ENCODE results near the gene FAM47E. TPM values are rescaled to one million over a fixed set of nuclear protein-coding genes. Genes with fewer than 3 reads are reported as not detected.

Gene FAM47E, protein sequence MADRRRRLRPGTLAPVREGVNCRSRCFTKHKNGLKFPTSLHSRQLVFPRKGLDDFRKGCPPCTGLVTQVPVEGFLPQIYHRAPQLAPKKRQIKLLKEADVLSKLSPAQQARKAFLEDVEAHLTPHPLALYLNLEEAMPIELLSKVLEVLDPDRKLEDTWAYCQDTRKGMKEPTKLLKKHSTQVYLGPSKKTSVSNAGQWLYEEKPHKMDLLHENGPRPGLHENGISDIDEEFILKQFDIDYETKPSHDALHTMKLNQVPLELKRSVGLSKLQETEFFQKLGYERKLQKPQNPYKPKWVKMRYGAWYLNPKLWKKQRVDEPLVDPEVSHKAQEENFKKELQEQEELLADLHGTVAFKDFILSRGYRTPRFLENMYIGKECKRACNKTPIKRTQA
- 0.43 TPM in 1 of 2 replicates, not detected in the other for polyA plus RNA-seq (2014; cell fraction: cytosol; rRNA removed)
- polyA plus RNA-seq (2014; cell fraction: nucleus; rRNA removed) = 0.02 and 0.49 TPM in 2 replicates

DNA sequence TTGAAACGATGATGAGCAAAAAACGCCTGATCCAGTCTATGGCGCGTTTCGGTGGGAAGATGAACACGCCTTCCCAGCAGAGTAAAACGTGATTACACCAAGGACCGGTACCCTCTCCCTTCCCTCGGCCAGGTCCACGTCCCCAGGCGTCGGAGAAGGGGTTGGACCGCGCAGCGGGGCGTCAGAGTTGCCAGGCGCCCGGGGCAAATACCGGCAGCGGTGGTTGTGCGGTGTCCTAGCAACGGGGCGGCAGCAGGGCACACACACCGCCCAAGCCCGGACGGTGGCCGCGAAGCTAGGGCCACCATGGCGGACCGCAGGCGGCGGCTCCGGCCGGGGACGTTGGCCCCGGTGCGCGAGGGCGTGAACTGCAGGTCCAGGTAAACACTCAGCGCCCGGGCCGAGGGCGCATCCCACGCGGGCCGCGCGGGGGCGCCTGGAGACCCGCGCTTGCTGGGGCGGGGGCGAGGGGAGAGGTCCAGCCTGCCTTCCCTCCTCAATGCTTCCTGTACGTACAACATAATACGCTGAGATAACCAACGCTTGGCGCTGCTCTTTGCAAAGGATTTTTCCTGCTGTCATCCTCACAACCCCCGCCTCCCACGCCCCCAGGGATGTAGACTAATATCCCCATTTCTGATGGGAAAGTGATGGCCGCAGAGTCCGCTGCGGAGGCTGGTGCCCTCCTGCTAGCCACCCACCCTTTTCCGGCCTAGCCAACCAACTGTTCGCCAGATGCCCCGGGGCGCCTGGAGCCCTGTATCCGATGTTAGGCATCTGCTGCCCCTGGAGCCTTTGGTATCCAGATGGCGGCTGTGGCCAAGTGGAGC lies at the start of gene FAM47E:
Gene FAM47E (plus strand): TSS at position 281 of the 830 bp plus-strand sequence. CDS start 26 bp downstream, at position 307.
- DNase-seq (ENCODE audit: low spot score) = peak; percentile 41

DNA sequence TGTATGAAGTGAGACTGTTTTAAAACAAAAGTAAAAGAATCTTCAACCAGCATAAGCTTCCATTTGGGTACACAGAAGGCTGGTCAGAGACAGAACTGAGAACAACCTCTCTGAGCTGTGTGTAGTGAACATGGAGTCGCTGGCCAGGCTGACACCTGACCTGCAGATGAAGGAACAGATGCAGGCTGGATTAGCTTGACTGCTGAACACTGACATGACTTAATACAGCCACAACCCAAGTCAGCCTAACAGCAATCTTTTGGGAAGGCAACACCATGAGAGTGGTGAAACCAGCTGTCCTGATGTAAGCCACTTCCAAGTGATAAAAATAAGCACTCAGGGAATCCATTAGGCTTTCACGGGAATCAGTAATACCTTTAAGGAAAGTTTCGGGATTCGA lies 48.0 kb upstream of the FAM47E start:
- peak; percentile 6 for DNase-seq (ENCODE audit: low spot score)

DNA sequence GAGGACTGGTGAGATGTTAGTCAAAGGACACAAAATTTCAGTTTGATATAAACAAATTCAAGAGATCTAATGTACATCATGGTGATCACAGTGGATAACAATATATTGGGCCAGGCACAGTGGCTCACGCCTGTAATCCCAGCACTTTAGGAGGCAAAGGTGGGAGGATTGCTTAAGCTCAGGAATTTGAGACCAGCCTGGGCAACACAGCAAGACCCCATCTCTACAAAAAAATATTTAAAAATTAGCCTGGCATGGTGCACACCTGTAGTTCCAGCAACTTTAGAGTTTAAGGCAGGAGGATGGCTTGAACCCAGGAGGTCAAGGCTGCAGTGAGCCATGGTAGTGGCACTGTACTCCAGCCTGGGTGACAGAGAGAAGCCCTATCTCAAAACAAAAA lies 46.6 kb upstream of the FAM47E start:
- no peak for DNase-seq (ENCODE audit: low spot score)

DNA sequence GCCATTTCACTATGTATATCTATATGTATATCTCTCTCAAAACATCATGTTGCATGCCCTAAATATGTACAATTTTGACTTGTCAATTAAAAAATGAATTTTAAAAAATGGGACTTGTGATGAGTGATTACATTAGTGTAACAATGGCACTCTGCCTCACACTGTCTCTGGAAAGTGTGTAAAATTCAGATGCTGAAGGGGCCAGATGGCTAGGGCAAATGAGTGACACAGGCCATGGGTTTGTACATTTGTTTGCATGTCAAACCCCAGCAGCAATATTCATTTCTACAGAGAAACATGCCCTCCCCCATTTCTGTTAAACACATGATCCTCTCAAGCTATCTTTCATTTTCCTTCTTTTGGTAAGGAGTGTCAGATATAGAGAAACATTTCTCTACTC lies 46.0 kb upstream of the FAM47E start:
- no peak for DNase-seq (ENCODE audit: low spot score)

DNA sequence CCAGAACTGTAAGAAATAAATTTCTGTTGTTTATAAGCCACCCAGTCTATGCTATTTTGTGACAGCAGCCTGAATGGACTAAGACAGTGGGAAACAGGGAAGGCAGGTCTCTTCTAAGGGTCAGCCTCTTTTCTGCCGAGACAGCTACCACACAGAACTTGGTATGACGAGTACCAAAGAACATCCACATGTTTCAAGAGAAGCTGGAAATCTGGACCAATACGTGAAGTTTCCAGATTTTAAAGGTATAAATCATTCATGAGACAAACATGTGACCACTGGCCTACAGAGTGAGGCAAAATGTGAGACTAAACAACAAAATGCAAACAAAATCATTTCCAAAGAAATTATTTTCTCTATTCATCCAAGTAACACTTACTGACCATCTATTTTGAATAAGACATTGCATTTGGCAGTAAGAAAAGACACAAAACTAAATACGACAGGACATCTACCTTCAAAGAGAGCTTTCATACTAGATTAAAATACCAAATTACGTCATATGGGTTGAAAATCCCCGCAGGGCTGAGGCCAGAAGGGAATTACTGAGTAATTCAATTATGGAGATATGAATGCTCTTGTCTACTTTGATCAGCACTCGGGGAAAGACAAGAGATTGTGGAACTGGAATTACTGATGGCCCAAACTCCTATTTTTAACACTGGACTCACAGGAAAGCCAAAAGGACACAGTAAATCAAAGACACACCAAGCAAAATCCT lies 45.1 kb upstream of the FAM47E start:
- DNase-seq (ENCODE audit: low spot score) = peak; percentile 86

DNA sequence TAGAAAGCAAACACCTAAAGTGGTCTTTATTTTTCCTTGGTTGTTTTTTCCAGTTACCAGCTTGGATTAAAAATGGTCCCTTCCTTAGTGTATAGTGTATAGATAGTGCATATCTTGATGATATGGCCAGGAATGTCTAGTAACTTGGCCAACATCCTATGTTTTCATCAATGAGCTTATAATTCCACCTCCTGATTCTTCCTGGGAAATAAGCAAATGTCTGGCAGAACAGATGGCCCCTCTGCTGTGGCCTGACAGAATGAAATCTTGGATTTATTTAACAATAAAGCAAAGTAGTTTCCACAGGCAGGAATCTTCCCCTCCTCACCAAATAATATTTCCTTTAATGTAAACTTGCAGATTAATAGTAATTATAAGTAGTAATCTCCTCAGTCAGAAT lies 44.0 kb upstream of the FAM47E start:
- peak; percentile 6 for DNase-seq (ENCODE audit: low spot score)

DNA sequence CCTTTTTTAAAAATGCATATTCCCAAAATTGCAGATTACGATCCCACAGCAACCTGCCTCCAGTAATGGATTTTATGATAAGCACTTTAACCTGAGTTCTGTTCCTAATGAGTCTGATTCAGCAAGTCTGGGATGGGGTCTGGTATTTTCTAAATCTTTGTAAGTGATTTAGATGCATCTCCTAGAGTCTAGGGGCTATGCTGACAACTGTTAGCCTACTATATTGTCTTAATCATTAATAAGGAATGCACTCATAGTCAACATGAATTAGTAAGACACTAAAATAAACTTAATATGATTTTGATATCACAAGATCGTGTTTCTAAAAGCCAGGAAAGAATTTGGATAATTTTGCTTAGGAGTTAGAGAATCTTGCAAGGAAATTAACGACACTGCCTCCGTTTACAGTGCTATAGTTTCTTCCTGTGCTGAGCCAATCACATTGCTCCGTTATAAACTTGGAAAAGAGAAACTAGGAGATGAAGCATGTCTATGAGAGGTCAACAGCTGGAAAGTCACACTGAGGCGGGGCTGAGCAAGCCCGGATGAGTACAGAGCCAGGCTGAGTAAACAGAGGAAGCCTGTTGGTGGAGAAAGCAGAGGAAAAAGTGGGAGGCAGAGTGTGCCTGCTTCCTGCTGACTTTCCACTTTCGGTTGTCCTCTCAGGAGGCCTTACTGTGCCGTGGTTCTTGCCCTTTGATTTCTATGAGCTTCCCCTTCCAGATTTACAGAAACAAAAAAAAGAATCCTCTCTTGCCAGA lies 43.3 kb upstream of the FAM47E start:
- peak; percentile 15 for DNase-seq (ENCODE audit: low spot score)

DNA sequence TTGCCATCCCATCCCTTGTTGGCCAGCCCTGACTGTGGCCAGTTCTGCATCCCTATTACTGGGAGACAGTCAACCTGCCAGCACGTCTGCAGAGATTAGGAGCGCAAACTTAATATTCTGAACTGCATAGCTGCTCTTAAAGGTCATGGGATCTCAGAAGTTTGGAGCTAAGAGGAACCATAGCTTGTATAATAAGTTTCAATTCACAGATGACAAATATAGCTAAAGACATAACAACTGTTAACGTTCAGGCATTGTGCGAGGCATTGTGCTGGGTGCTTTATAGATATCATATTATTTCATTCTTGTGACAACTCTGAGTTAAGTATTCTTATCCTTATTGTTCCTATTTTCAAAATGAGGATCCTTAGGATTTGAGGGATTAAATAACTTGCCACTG lies 41.6 kb upstream of the FAM47E start:
- no peak for DNase-seq (ENCODE audit: low spot score)

DNA sequence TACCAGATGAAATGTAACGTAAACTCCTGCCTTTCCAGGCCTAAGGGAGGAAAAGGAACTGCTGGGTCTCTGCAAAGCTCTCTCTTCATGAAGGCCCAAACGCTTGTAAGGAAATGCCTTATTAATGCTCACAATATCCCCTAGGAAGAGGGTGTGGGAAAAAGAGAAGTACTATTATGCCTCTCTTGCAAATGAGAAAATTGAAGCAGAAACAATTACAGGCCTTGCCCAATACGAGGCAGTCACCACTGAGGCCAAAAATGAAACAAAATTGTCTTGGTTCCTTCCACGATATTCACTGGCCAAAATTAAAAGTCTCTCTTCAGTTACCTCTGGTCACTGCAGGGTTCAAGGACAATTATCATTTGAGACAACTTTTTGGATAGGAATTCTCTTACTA lies 41.1 kb upstream of the FAM47E start:
- DNase-seq (ENCODE audit: low spot score) = no peak

DNA sequence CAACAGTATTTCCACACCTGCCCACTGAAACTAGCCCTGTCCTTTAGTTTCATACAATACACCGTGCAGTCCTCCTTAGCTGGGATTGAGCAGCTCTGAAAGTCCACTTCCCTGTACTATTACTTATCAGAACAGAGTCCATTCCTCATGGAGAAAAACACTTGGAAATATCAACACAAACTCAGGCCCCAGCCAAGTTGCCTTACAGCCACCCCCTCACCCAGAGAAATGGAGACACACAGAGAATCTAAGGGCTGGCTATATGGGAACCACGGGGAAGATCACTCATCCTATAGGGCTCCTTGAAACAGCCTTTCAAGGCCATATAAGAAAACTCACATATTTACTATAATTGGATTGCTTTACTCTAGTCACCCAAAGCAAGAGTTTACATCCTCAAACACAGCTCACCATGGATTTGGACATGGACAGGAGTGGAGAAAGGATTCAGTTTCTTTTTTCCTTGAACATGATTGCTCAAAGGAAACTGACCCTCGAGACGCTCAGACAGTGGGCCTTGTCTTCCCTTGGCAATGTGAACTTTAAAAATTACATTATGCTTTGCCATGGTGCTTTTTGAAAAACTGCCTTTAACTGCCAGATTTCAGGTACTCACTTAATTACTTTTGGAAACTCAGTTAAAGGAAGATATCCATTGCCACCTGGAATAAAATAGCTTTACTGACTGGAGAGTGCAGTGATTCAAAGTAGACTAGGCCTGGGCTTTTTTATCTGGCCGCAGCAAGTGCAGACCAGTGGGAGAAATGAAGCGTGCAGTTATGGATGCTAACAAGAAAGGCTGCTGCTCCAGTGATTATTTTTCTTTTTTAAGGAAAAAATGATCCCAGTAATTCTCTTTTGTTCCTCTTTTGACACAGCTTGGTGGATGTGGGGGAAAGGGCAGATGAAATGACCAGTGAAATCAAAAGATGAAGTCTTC lies 39.5 kb upstream of the FAM47E start:
- no peak for DNase-seq (ENCODE audit: low spot score)

DNA sequence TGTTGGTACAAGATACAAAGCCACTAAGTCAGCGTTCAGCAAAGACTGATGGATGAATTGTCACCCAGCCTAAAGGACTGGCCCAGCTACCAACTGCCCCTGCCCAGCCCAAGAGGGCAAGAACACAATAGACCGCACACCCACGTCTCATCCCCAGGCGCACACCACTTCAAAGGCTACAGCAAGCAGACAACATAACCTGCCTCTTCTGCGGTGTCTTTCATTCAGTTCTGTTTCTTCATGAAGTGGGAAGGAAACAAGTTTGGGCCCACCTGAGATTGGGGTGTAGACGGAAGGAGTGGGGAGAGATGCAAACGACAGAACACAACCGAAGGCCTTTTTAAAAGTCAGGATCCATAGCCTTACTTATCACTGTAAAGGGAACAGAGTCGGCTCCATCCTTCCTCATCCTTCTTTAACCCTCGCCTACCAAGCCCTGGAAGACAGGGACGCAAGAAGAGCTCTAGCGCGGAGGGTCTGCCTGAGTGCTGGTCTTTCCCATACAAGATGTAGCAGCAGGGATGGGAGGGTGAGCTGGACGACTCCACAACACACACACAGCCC lies 38.6 kb upstream of the FAM47E start:
- peak; percentile 76 for DNase-seq (ENCODE audit: low spot score)

DNA sequence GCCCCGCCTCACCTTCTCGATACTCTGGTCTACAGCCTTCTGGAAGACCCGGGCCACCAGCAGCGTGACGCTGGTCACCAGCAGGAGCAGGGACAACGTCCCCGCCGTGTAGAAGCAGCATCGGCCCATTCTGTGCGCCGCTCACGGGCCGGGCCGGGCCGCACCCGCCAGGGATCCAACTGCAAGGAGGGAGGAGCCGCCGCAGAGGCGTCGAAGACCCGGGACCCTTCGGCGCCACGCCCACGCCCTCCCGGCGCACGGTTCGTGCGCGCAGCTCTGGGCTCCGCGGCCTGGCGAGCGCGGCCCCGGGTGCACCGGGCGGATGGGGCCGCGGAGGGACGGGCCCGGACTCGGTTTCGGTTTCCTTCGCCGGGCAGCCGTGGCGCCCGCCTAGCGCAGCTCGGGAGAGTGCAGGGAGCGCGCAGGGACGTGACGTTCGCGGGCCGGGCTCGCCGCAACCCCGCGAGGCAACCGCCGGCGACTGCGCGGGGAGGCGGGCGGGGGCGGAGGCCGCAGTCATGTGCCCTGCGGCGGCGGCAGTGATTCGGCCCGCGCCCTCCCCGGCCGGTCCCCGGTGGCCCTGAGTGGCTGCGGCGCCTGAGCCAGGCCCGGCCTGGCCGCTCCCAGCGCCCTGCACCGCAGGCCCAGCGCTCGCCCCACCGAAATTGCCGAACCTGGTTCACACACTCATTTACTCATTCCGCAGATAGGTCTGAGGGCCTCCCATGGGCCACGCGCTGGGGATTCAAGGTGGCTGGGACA lies 37.9 kb upstream of the FAM47E start, which contains the start of gene SCARB2:
Gene SCARB2 (minus strand): TSS at position 410 of the 762 bp plus-strand sequence. CDS start 281 bp downstream, at position 129.
- peak; percentile 68 for DNase-seq (ENCODE audit: low spot score)

DNA sequence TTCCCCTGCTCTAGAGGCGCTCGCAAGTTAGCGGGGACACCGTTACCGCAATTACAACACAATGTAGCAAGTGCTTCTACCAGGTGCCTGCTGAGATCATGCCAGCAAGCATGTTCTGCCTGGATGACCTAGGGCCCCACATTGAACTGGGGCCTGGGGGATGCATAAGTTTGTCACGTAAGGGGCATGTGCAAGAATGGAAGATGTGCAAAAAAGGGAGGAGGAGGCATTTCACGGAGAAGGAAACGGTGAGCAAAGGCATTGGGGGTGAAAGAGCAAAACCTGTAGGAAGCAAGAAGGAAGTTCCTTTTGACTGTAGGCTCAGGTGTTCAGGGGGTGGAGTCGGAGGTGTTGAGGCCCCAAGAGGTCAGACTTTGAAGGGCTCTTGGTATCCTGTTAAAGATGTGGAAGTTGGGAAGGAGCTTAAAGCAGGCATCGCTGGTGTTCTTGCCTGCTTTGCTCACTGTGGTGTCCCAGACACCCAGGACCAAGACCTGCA lies 37.3 kb upstream of the FAM47E start:
- DNase-seq (ENCODE audit: low spot score) = no peak

DNA sequence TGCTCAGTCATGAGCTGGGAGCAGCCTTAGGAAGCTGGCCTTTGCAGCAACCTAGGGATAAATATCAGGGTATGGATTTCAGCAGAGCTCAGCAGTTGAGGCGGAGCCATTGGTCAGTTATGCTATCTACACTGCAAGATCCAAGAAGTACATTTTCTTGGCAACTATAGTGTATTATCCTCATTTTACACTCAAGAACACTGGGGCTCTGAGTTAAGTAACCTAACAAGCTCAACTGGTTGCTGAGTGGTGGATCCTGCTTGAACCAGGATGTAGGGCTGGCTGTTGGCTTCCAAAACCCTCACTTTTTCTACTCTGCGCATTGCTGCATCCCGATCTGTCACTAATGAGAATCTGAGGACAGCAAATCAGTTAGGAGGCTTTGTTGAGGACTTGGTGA lies 36.4 kb upstream of the FAM47E start:
- no peak for DNase-seq (ENCODE audit: low spot score)

DNA sequence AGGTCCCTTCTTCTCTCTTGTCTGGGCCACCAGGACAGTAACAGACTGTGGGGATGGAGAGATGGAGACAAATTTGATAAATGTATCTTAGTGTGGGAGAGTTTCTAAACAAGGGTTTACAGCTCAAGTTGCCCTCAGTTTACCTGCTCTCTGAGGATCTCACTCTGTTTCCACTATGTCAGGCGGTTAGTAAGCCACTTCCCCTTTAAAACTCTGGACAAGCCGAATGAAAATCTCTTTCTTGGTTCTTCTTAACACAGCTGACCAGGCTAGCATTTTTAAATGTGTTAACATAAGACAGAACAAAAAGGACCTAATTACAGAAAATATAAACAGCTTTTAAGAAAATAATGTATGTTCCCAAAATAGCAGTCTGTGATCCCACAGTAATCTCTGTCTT lies 35.0 kb upstream of the FAM47E start:
- no peak for DNase-seq (ENCODE audit: low spot score)

DNA sequence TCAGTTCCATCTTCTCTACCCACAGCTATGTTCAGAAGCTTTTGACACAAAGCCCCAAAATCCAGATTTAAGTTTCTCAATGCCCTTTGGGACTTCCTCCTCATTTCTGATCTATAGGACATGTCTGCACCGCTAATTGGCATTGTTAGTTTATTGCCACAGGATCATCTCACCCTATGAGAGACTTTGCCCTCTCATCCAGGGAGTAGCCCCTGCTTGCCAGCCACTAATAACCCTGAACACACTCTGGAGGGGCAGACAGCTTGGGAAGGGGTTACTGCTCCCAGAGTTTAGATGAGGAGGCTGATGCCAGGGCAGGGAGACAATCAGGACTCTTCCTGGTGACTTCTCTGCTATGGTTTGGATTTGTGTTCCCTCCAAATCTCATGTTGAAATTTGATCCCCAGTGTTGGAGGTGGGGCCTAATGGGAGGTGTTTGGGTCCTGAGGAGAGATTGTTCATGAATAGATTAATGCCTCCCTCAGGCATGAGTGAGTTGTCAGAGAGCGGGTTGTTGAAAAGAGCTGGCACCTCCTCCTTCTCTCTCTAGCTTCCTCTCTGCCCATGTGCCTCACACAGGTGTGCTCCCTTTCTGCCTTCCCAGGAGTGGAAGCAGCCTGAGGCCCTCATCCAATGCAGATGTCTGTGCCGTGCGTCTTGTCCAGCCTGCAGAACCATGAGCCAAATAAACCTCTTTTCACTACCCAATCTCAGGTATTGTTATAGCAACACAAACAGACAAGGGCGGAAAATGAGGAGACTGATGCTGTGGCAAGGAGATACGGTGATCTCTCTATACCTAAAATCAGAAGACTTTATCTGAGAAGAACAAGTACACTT lies 34.3 kb upstream of the FAM47E start:
- no peak for DNase-seq (ENCODE audit: low spot score)

DNA sequence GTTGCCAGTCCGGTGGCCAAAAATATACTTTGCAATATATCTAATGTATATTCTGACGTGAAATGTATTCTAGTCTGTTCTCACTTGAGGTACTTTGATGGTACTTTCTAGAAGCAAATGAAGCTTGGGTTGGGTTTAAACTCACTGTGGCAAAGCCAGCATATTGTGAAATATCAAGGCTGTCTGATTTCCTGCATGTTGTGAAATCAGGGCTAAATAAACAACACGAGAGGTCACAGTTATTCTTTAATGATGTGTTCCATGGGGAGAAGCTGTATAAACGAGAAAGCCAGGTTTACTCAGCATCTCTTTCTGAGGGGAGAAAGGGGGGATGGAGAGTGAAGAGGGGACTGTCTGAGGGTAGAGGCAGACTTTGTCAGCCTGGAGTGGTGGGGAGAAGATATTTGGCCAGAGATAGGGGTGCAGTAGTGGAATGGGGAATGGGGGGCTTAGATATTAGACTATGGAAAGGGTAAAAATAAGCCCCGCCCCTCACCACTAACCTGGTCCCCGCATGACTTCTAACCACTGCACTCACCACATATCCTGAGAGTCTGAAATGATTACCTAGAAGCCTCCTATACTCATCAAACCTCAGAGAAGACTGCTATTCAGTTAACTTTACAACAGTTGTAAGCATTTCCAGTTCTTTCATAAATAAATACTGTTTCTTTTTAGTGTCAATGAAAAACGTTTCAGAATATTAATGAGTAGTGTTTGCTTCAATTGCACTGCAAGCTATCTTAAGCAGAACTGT lies 32.0 kb upstream of the FAM47E start:
- no peak for DNase-seq (ENCODE audit: low spot score)

Measured in SK-N-DZ (cell line).